Loucy (cell line): Measurements from ENCODE around the gene LRRC28.

Source experiments
- H2AFZ ChIP-seq: fragments of 200-600 bp; sonication (generic); 2 replicates; pipeline ENCODE4 v1.6.0; 2016; ENCODE audit warnings: antibody characterized with exemption, mild to moderate bottlenecking, low read length, moderate library complexity
- H3F3A ChIP-seq: fragments of 200-600 bp; 2 replicates; pipeline ENCODE4 v1.6.0; 2016; ENCODE audit warnings: antibody characterized with exemption, low read depth, mild to moderate bottlenecking
- H3K27me3 ChIP-seq: fragments of 200-600 bp; sonication (generic); 2 replicates; pipeline ENCODE4 v1.6.1; 2014; ENCODE audit warnings: low read length, mild to moderate bottlenecking; ENCODE audit not compliant: insufficient read depth, poor library complexity, severe bottlenecking
- H3K36me3 ChIP-seq: fragments of 200-600 bp; sonication (generic); 2 replicates; pipeline ENCODE4 v1.6.1; 2016; ENCODE audit warnings: low read length; ENCODE audit not compliant: insufficient read depth
- H3K4me1 ChIP-seq: fragments of 200-600 bp; sonication (generic); 2 replicates; pipeline ENCODE4 v1.5.1; 2014; ENCODE audit warnings: low read length, mild to moderate bottlenecking; ENCODE audit not compliant: insufficient read depth, poor library complexity, severe bottlenecking
- H3K4me2 ChIP-seq: fragments of 200-600 bp; sonication (generic); 2 replicates; pipeline ENCODE4 v1.6.0; 2014; ENCODE audit warnings: antibody characterized with exemption, low read length, low read depth, mild to moderate bottlenecking; ENCODE audit not compliant: poor library complexity, severe bottlenecking
- H3K4me3 ChIP-seq: fragments of 200-600 bp; sonication (generic); 2 replicates; pipeline ENCODE4 v1.5.1; 2014; ENCODE audit warnings: low read length, mild to moderate bottlenecking, mixed read lengths; ENCODE audit not compliant: poor library complexity, severe bottlenecking
- H3K79me2 ChIP-seq: fragments of 200-600 bp; sonication (generic); 2 replicates; pipeline ENCODE4 v1.6.1; 2014; ENCODE audit warnings: low read length; ENCODE audit not compliant: insufficient read depth
- H3K9ac ChIP-seq: fragments of 200-600 bp; sonication (generic); 2 replicates; pipeline ENCODE4 v1.6.0; 2014; ENCODE audit warnings: mild to moderate bottlenecking, low read depth, low read length, moderate library complexity; ENCODE audit not compliant: poor library complexity, severe bottlenecking
- H3K9me2 ChIP-seq: fragments of 200-600 bp; sonication (generic); replicated peaks from 2 replicates; pipeline ENCODE4 v1.6.1; 2016; ENCODE audit warnings: low read depth, low read length, mixed read lengths
- H3K9me3 ChIP-seq: fragments of 200-600 bp; sonication (generic); 2 replicates; pipeline ENCODE4 v1.6.1; 2014; ENCODE audit warnings: mild to moderate bottlenecking, antibody characterized with exemption, low read length, low read depth; ENCODE audit not compliant: insufficient read depth
- H4K20me1 ChIP-seq: fragments of 200-600 bp; sonication (generic); 2 replicates; pipeline ENCODE4 v1.6.0; 2014; ENCODE audit warnings: antibody characterized with exemption, low read length, mild to moderate bottlenecking; ENCODE audit not compliant: insufficient read depth, poor library complexity, severe bottlenecking
- EZH2phosphoT487 ChIP-seq: fragments of 200-600 bp; IDR thresholded peaks from 2 replicates; pipeline ENCODE4 v1.6.1; 2018; ENCODE audit warnings: antibody characterized with exemption, mild to moderate bottlenecking, moderate library complexity, borderline replicate concordance
- TF ChIP-seq, protein P1 (sequence below): fragments of 200-600 bp; sonication (generic); conservative IDR thresholded peaks from 2 replicates; pipeline ENCODE4 v1.5.1; 2014; ENCODE audit warnings: mild to moderate bottlenecking, antibody characterized with exemption, low read length

LRRC28 gene

DNA sequence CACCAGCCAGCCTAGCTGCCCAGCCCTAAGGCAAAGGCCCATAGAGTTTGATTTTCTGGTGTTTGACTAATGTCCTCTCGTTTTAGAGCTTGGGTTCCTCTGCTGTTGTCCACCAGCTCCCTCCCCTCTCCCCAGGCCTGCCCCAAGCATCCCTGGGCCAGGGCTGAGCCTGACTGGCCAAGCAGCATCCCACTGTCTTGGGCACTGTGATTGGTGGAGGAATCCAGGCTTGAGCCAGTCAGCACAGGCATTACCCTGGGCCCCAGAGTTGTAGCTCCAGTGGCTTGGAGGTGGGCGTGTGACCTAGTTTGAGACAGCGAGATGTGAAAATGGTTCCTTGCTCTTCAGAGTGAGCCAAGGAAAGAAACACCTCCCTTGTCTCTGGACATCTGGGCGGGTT lies 159.2 kb downstream of the LRRC28 start:
- TF ChIP-seq EZH2phosphoT487 = no peak
- TF ChIP-seq, protein P1, sequence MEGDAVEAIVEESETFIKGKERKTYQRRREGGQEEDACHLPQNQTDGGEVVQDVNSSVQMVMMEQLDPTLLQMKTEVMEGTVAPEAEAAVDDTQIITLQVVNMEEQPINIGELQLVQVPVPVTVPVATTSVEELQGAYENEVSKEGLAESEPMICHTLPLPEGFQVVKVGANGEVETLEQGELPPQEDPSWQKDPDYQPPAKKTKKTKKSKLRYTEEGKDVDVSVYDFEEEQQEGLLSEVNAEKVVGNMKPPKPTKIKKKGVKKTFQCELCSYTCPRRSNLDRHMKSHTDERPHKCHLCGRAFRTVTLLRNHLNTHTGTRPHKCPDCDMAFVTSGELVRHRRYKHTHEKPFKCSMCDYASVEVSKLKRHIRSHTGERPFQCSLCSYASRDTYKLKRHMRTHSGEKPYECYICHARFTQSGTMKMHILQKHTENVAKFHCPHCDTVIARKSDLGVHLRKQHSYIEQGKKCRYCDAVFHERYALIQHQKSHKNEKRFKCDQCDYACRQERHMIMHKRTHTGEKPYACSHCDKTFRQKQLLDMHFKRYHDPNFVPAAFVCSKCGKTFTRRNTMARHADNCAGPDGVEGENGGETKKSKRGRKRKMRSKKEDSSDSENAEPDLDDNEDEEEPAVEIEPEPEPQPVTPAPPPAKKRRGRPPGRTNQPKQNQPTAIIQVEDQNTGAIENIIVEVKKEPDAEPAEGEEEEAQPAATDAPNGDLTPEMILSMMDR = no peak
- Histone ChIP-seq H3K27me3 (no peaks in the 10 kb centered on the region), H3F3A (no peaks in the 10 kb centered on the region), H3K9me3 (no peaks in the 10 kb centered on the region), H3K9ac (no peak overlapping the region), H3K9me2 (no peaks in the 10 kb centered on the region), H2AFZ (no peak overlapping the region), H3K4me1 (peaks cover 4% of the 10 kb centered on the region), H3K4me3 (no peak overlapping the region), H3K36me3 (no peaks in the 10 kb centered on the region), H3K4me2 (no peak overlapping the region), H4K20me1 (no peaks in the 10 kb centered on the region), H3K79me2 (no peaks in the 10 kb centered on the region)

DNA sequence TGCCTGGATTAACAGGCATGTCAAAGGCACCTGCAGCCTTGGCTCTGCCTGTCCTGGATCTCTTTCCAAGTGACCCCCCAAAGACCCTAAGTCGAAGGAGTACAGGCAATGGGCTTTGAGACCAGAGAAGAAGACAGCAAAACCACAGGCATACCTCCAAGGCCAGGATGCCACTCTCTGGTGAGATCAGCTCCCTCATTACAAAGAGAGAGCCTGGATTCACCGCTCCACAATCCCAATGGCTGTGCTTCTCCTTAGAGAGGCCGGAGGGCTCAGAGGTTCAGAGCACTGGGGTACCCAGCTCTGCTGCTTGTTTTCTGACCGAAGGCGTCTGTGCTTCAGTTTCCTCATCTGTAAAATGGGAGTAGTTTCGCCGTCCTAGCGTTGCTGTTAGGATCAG lies 160.0 kb downstream of the LRRC28 start:
- H3K4me1 ChIP-seq = peaks cover 4% of the 10 kb centered on the region
- TF ChIP-seq, protein P1 = no peak
- no peak for TF ChIP-seq EZH2phosphoT487
- H3K79me2 ChIP-seq = no peaks in the 10 kb centered on the region
- no peak overlapping the region for H3K9ac ChIP-seq
- no peaks in the 10 kb centered on the region for H3K9me3 ChIP-seq
- H3K9me2 ChIP-seq = no peaks in the 10 kb centered on the region
- H3K27me3 ChIP-seq = no peaks in the 10 kb centered on the region
- H3K36me3 ChIP-seq = no peaks in the 10 kb centered on the region
- no peak overlapping the region for H2AFZ ChIP-seq
- no peak overlapping the region for H3K4me3 ChIP-seq
- H3F3A ChIP-seq = no peaks in the 10 kb centered on the region
- no peak overlapping the region for H3K4me2 ChIP-seq
- no peaks in the 10 kb centered on the region for H4K20me1 ChIP-seq

DNA sequence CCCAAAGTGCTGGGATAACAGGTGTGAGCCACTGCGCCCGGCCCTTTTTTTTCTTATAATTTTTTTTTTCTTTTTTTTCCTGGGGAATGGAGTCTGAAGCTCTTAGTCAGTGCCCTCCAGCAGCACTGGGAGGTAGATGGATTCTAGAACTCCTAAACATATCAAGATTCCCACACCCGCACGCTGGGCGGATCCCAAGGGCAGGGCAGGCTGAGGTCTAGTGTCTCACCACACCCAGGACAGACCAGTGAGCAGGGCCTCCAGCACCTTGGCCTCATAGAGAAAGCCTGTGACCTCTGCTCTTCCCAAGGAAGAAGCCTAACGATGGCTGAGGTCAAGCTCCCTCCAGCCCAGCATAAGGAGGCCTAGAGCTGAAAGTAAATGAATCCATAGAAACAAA lies 160.8 kb downstream of the LRRC28 start:
- Histone ChIP-seq H3K9ac (no peak overlapping the region), H3K9me3 (no peaks in the 10 kb centered on the region), H3K4me1 (peaks cover 4% of the 10 kb centered on the region), H3K27me3 (no peaks in the 10 kb centered on the region), H3K36me3 (no peaks in the 10 kb centered on the region), H3K79me2 (no peaks in the 10 kb centered on the region), H3F3A (no peaks in the 10 kb centered on the region), H2AFZ (no peak overlapping the region), H3K4me3 (no peak overlapping the region), H3K4me2 (no peak overlapping the region), H3K9me2 (no peaks in the 10 kb centered on the region), H4K20me1 (no peaks in the 10 kb centered on the region)
- TF ChIP-seq EZH2phosphoT487 = no peak
- TF ChIP-seq, protein P1 = no peak
